ENCODE data around the gene TMEM135.

The TMEM135 gene

DNA sequence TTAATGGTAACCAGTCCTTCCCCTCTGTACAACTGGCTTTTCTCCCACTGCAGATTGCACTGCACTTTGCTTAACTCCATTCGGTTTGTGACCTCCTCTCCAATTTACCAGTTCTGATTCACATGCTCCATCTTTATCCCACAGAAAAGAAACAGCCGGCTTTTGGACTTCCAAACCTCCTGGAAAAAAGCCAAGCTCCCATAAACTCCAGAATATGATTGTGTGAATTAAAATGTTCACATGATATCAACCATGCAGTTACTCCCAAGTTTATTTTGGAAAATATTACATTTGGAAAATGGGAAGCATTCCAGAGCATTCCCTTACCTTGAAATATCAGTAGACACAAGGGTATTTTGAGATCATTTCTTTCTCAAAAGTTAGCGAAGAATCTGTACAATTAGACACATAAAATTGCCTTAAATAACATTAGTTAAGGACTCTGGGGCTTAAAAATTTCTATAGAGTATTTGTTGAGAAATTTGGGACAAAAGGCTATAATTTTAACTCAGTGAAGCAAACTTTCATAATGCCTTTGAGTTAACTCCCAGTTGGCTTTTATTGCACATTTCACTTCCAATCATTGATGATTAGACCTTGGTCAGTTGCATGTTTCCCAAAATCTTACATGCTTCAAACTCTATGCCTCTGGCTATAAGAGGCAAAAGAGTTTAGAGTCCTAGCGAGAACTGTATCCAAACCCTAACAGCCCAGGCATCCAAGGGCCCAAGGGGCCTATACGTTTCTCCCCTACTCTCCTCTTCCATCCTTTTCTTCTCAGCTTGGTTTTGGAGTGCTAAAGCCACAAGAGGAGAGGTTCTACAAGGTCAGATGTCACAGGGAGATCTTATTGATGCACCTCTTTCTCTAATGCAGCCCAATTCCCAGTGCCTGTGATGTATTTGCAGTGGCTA lies 23.6 kb upstream of the TMEM135 start:
- Histone ChIP-seq H3K4me3 (ENCODE audit: low read depth, low read length) (no peak overlapping the region), H3K9me3 (ENCODE audit: severe bottlenecking) (no peaks in the 10 kb centered on the region), H3K27me3 (ENCODE audit: insufficient read depth, low read depth, severe bottlenecking) (no peaks in the 10 kb centered on the region), H3K36me3 (no peaks in the 10 kb centered on the region), H3K27ac (no peak overlapping the region)
- TF ChIP-seq, protein P1, sequence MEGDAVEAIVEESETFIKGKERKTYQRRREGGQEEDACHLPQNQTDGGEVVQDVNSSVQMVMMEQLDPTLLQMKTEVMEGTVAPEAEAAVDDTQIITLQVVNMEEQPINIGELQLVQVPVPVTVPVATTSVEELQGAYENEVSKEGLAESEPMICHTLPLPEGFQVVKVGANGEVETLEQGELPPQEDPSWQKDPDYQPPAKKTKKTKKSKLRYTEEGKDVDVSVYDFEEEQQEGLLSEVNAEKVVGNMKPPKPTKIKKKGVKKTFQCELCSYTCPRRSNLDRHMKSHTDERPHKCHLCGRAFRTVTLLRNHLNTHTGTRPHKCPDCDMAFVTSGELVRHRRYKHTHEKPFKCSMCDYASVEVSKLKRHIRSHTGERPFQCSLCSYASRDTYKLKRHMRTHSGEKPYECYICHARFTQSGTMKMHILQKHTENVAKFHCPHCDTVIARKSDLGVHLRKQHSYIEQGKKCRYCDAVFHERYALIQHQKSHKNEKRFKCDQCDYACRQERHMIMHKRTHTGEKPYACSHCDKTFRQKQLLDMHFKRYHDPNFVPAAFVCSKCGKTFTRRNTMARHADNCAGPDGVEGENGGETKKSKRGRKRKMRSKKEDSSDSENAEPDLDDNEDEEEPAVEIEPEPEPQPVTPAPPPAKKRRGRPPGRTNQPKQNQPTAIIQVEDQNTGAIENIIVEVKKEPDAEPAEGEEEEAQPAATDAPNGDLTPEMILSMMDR (IDR thresholded peaks at IDR 0.05; ENCODE audit: low read depth, low read length): no peak
- no peak for DNase-seq

GRCh38 chr11:87015645-87016044 lies 22.1 kb upstream of the TMEM135 start:
- no peak for DNase-seq
- H3K27me3 ChIP-seq (ENCODE audit: insufficient read depth, low read depth, severe bottlenecking): no peaks in the 10 kb centered on the region
- H3K27ac ChIP-seq: no peak overlapping the region
- TF ChIP-seq, protein P1 (IDR thresholded peaks at IDR 0.05; ENCODE audit: low read depth, low read length): no peak
- no peak overlapping the region for H3K4me3 ChIP-seq (ENCODE audit: low read depth, low read length)
- no peaks in the 10 kb centered on the region for H3K36me3 ChIP-seq
- no peaks in the 10 kb centered on the region for H3K9me3 ChIP-seq (ENCODE audit: severe bottlenecking)

DNA sequence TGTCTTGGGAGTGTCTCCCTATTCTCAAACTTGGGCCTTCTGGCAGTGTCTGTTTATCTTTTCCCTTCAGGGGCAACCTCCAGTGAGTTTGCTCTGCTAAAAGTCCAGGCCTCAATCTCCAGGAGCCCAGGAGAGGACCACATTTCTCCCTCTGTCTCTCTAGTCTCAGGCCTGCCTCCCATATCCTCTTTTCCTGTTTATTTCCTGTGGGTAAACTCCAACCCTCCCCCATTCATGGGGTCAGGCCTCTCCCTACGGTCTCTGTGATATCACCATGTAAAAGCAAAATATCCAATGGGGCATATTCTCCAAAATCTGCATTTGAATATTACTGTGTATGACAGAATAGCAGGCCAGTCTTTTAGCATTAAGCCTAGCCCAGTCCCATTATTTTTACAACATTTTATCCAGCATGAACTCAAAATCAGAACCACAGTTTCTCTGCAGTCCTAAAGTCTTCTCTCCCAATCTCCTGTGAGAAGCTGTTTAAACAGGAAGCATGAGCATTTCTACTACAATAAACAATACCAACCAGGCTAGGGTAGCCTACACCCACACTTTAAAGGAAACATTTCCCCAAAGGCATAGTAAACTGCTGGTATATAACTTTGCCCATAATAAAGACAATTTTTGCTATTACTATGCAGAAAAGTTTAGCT lies 18.0 kb upstream of the TMEM135 start:
- Histone ChIP-seq H3K27ac (no peak overlapping the region), H3K27me3 (ENCODE audit: insufficient read depth, low read depth, severe bottlenecking) (no peaks in the 10 kb centered on the region), H3K4me3 (ENCODE audit: low read depth, low read length) (no peak overlapping the region), H3K36me3 (no peaks in the 10 kb centered on the region), H3K9me3 (ENCODE audit: severe bottlenecking) (peaks cover 3% of the 10 kb centered on the region)
- TF ChIP-seq, protein P1 (IDR thresholded peaks at IDR 0.05; ENCODE audit: low read depth, low read length): no peak
- no peak for DNase-seq

DNA sequence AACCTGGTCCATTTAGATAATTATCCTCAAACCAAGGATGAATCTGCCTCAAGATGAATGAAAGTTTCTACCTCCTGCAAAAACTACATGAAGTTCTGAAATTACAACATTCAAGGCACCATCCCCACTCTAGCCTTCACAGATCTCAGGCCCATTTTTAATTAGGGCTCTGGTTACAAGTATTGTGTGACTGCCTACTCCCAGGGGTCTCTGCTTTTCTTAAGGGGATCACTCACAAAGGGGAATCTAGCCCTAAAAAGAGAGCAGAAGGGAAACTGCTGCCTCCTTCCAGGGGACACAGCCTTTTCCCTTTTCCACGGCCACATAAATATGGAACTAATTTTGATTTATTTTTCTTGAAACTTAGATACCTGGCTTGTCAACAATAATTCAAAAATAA lies 17.4 kb upstream of the TMEM135 start:
- no peaks in the 10 kb centered on the region for H3K36me3 ChIP-seq
- peaks cover 3% of the 10 kb centered on the region for H3K9me3 ChIP-seq (ENCODE audit: severe bottlenecking)
- TF ChIP-seq, protein P1 (IDR thresholded peaks at IDR 0.05; ENCODE audit: low read depth, low read length): no peak

DNA sequence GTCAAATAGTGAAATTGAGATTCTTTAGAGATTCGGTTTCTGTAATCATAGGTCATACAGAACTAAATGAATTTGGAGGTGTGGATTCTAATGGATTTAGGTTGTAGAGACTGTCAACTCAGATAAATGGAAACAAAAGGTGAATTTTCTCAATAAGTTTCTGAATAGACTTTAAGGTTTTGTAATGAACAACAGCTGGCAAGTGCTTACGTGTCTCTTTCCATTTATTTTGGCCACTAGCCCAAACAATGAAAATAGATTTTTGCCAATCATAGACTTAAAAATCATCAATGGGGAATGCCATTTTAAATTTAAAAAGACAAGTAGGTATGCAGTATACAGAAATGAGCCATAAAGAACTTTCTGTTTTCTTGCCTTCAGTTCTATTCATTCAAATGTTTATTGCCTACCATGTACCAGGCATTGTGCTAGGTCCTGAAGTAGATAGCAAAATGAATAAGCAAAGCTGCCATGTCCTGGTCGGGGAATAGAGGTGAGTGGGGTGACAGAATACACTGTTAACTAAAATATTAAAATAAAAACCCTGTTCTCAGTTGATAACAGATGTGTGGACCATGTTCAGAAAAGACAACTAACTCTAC lies 16.9 kb upstream of the TMEM135 start:
- no peaks in the 10 kb centered on the region for H3K36me3 ChIP-seq
- no peak overlapping the region for H3K4me3 ChIP-seq (ENCODE audit: low read depth, low read length)
- TF ChIP-seq, protein P1 (IDR thresholded peaks at IDR 0.05; ENCODE audit: low read depth, low read length): no peak
- peaks cover 3% of the 10 kb centered on the region for H3K9me3 ChIP-seq (ENCODE audit: severe bottlenecking)
- DNase-seq: no peak
- no peak overlapping the region for H3K27ac ChIP-seq
- H3K27me3 ChIP-seq (ENCODE audit: insufficient read depth, low read depth, severe bottlenecking): no peaks in the 10 kb centered on the region

More for the DNA sequence above, 17.4 kb upstream of the TMEM135 start:
- DNase-seq: no peak
- Histone ChIP-seq H3K27me3 (ENCODE audit: insufficient read depth, low read depth, severe bottlenecking) (no peaks in the 10 kb centered on the region), H3K4me3 (ENCODE audit: low read depth, low read length) (no peak overlapping the region), H3K27ac (no peak overlapping the region)

Data from WERI-Rb-1 (cell line).